Left kidney (tissue), 1 donor: Measurements from ENCODE around the gene CPE. TPM values are rescaled to one million over a fixed set of nuclear protein-coding genes. Genes with fewer than 3 reads are reported as not detected.

ENCODE experiments used
- polyA plus RNA-seq: library from polyadenylated mRNA; unstranded; fragments of 120-200 nt; gene quantifications from one replicate; pipeline ENCODE4 v1.2.1, GENCODE V29; 2013; ENCODE audit not compliant: insufficient read length

Gene CPE
- polyA plus RNA-seq, 1 donor: 124 TPM

Other genes with a start within 250 kb of the CPE start
- 23.9 TPM for gene KLHL2, start 171.4 kb upstream of the CPE start, polyA plus RNA-seq
- 62.7 TPM for gene MSMO1, start 51.3 kb upstream of the CPE start, polyA plus RNA-seq